ENCODE measurements around the gene CCDC134. TPM values are rescaled to one million over a fixed set of nuclear protein-coding genes. Genes with fewer than 3 reads are reported as not detected.

Gene CCDC134
- total and polyA plus RNA-seq, 2 donors (not counting 3 experiments of a cell fraction or from before 2014, with no cell fraction given) = 4.5 to 8.4 TPM

DNA sequence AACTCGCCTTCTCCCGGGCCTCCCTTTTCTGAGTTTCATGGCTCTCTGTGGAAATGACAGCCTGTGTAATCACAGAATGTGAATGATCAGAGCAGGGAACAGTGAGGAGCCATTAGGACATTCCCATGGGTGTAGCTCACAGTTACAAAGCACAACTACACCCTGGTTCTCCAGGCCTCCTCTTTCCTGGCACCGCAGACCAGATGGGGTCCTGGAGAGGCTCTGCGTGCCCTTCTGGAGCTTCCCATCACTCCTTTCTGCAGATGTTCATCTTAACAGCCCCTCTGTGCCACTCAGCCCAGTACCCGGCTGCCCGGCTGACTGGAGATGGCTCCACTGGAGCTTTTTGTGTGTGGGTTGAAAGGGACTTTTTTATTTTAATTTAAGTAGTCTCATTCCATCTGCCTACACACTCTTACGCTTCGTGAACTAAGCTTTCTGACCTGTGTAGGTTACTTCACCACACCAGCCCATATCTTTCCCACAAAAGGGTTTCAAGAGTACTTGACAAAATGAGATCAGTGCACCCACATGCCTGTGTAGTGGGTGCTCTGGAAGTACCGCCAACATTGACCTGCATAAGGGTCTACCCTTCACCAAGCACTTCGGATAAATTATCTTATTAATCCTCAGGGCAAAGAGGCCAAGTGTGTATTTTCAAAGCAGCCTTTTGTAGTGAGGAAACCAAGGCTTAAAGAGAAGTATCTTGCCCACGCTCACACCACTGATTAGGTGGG, 62.2 kb downstream of the CCDC134 start:
- H2AFZ ChIP-seq (ENCODE audit: low read depth, low read length) = no peak overlapping the region
- DNase-seq (ENCODE audit: low read depth, low spot score) (no peak), FAIRE-seq (no peak)
- BruUV-seq (replicated peaks) = no TSS peak
- no peak overlapping the region for H3K4me2 ChIP-seq (ENCODE audit: insufficient read depth, low read length)
- peaks cover 78% of the 10 kb centered on the region for H3K79me2 ChIP-seq (ENCODE audit: control insufficient read depth, insufficient read depth, low read length)
- no peaks in the 10 kb centered on the region for H3K9me3 ChIP-seq (replicated peaks; ENCODE audit: control insufficient read depth, insufficient read depth, low read length)
- H4K20me1 ChIP-seq (replicated peaks; ENCODE audit: control insufficient read depth, extremely low read depth, insufficient read depth, low read length) = no peaks in the 10 kb centered on the region
- no peaks in the 10 kb centered on the region for H3K9me1 ChIP-seq (replicated peaks; ENCODE audit: control insufficient read depth, extremely low read depth, insufficient read depth, low read length)
- no peak overlapping the region for H3K9ac ChIP-seq (replicated peaks; ENCODE audit: extremely low read depth, insufficient read depth, low read length)
- dilution Hi-C loops (cut with MboI; ENCODE audit: extremely low pct_ligation_motif_present, low sequenced_read_pairs) = no loop called here
- peaks cover 4% of the 10 kb centered on the region for H3K4me1 ChIP-seq (ENCODE audit: control insufficient read depth, extremely low read depth, insufficient read depth, low read length)
- TF ChIP-seq FOS (IDR thresholded peaks at IDR 0.05; ENCODE audit: borderline replicate concordance, insufficient read depth, low read length) (no peak), POLR2AphosphoS5 (IDR thresholded peaks at IDR 0.05; ENCODE audit: insufficient read depth, low read depth, low read length) (no peak), JUN (IDR thresholded peaks at IDR 0.05; ENCODE audit: borderline replicate concordance, insufficient read depth, insufficient read length, low read depth) (no peak), MYC (IDR thresholded peaks at IDR 0.05; ENCODE audit: low read depth, low read length) (no peak), GATA2 (IDR thresholded peaks at IDR 0.05; ENCODE audit: insufficient read depth, insufficient read length, low read depth, low read length) (no peak), POLR2A (IDR thresholded peaks at IDR 0.05; ENCODE audit: low read depth, low read length) (no peak), EZH2 (IDR thresholded peaks at IDR 0.05; ENCODE audit: borderline replicate concordance, low read depth, low read length, severe bottlenecking) (no peak)
- TF ChIP-seq, protein P1, sequence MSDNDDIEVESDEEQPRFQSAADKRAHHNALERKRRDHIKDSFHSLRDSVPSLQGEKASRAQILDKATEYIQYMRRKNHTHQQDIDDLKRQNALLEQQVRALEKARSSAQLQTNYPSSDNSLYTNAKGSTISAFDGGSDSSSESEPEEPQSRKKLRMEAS (IDR thresholded peaks at IDR 0.05; ENCODE audit: insufficient read depth, insufficient read length) = no peak
- TF ChIP-seq, protein P2, sequence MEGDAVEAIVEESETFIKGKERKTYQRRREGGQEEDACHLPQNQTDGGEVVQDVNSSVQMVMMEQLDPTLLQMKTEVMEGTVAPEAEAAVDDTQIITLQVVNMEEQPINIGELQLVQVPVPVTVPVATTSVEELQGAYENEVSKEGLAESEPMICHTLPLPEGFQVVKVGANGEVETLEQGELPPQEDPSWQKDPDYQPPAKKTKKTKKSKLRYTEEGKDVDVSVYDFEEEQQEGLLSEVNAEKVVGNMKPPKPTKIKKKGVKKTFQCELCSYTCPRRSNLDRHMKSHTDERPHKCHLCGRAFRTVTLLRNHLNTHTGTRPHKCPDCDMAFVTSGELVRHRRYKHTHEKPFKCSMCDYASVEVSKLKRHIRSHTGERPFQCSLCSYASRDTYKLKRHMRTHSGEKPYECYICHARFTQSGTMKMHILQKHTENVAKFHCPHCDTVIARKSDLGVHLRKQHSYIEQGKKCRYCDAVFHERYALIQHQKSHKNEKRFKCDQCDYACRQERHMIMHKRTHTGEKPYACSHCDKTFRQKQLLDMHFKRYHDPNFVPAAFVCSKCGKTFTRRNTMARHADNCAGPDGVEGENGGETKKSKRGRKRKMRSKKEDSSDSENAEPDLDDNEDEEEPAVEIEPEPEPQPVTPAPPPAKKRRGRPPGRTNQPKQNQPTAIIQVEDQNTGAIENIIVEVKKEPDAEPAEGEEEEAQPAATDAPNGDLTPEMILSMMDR (IDR thresholded peaks at IDR 0.05; ENCODE audit: extremely low read depth in 1 of 2, insufficient read depth in 1 of 2, low read depth in 1 of 2, low read length in 2 of 2) = no peak
- POLR2A ChIA-PET = no interaction called here
- intact Hi-C loops (cut with micrococcal nuclease) = no loop called here
- peaks cover 0 to 6% of the 10 kb centered on the region in 2 experiments for H3K36me3 ChIP-seq (ENCODE audit: control insufficient read depth in 2 of 2, extremely low read depth in 1 of 2, insufficient read depth in 2 of 2, low read length in 2 of 2)
- H3K4me3 ChIP-seq (replicated peaks in 1 of 3; ENCODE audit: insufficient read depth in 1 of 3, low read depth in 1 of 3, low read length in 3 of 3) = no peak overlapping the region
- H3K27ac ChIP-seq (ENCODE audit: insufficient read depth, low read depth, low read length) = no peak overlapping the region
- CTCF ChIA-PET = interaction anchor here (0.6 to 2.5 kb wide), 8 partner anchors 30 to 196 kb away, joined by 3 to 12 read pairs (median 5); partner anchors contain the start of genes CCDC134 and SREBF2
- no peaks in the 10 kb centered on the region for H3K27me3 ChIP-seq (ENCODE audit: control insufficient read depth in 2 of 2, insufficient read depth in 2 of 2, low read length in 2 of 2)
